HepG2 (cell line): ENCODE data around the gene VWA3B. TPM values are rescaled to one million over a fixed set of nuclear protein-coding genes. Genes with fewer than 3 reads are reported as not detected.

Experiments used
- ATAC-seq: fragments of 200-7000 bp; cut with Tn5 transposase; 3 replicates; pipeline ENCODE4 v1.9.1; 2020; ENCODE audit warnings: mild to moderate bottlenecking, moderate library complexity
- BruUV-seq: library from RNA; stranded (reverse); fragments of 400-500 nt; replicated peaks from 2 replicates; lab custom pipeline; 2021; lab: Mats Ljungman, UMichigan
- CTCF ChIA-PET: fragments of 300-600 bp; formaldehyde crosslinking; extraction: SDS; loops from one replicate; lab custom pipeline; 2021; ENCODE audit warnings: low total read pairs, inconsistent platforms, low intra/inter-chr PET ratio; lab: Yijun Ruan, JAX
- POLR2A ChIA-PET: fragments of 350-600 bp; sonication (Branson Sonifier 250); formaldehyde crosslinking; loops from one replicate; lab custom pipeline; 2020; ENCODE audit warnings: antibody characterized with exemption, inconsistent platforms; lab: Yijun Ruan, JAX
- DNase-seq: peaks from one replicate; pipeline ENCODE4 v3.0.0-alpha.2; 2015; ENCODE audit warnings: low spot score
- FAIRE-seq: peaks from 3 replicates; lab custom pipeline; 2011; peaks lifted over from hg19 to GRCh38; lab: Jason Lieb, UNC
- H2AFZ ChIP-seq: one replicate; pipeline ENCODE4 v1.6.1; 2011; ENCODE audit warnings: low read length, inconsistent platforms
- H3K27ac ChIP-seq: fragments of 300-600 bp; 3 replicates; pipeline ENCODE4 v1.8.0; 2011; ENCODE audit warnings: mixed run types, mild to moderate bottlenecking, mixed read lengths, low read length, inconsistent platforms; ENCODE audit not compliant: insufficient read depth; ENCODE audit errors: extremely low read length
- H3K27me3 ChIP-seq, 2 experiments: fragments of 200-600 bp in 1 of 2; 2 replicates in 1 of 2; 3 replicates in 1 of 2; pipeline versions ENCODE4 v1.6.0 to v1.8.0; 2011; ENCODE audit warnings: low read length in 2 of 2, mild to moderate bottlenecking in 2 of 2, moderate library complexity in 2 of 2, inconsistent platforms in 1 of 2; ENCODE audit not compliant: insufficient read depth in 2 of 2, control insufficient read depth in 1 of 2
- H3K36me3 ChIP-seq, 2 experiments: fragments of 200-600 bp in 1 of 2; replicated peaks in 1 of 2; 2 replicates in 1 of 2; 3 replicates in 1 of 2; pipeline versions ENCODE4 v1.5.1 to v1.8.0; 2011; ENCODE audit warnings: low read length in 2 of 2, inconsistent platforms in 1 of 2; ENCODE audit not compliant: insufficient read depth in 2 of 2, control insufficient read depth in 1 of 2
- H3K4me1 ChIP-seq: 2 replicates; pipeline ENCODE4 v1.5.1; 2012; ENCODE audit warnings: low read length, inconsistent platforms; ENCODE audit not compliant: insufficient read depth
- H3K4me2 ChIP-seq: 2 replicates; pipeline ENCODE4 v1.6.0; 2011; ENCODE audit warnings: low read depth, low read length, inconsistent platforms
- H3K4me3 ChIP-seq, 3 experiments: fragments of 200-600 bp in 1 of 3; sonication (generic), shearing (Covaris generic) in 1 of 3; replicated peaks in 1 of 3; 2 replicates each; pipeline ENCODE4 v1.5.1; 2011 to 2016; ENCODE audit warnings: low read length in 3 of 3, inconsistent platforms in 2 of 3, low read depth in 2 of 3, mild to moderate bottlenecking in 2 of 3, control low read depth in 1 of 3, mixed read lengths in 1 of 3; ENCODE audit not compliant: insufficient read depth in 1 of 3
- H3K79me2 ChIP-seq: one replicate; pipeline ENCODE4 v1.6.1; 2011; ENCODE audit warnings: low read length, inconsistent platforms; ENCODE audit not compliant: insufficient read depth
- H3K9ac ChIP-seq: 2 replicates; pipeline ENCODE4 v1.6.0; 2011; ENCODE audit warnings: mild to moderate bottlenecking, low read depth, low read length, inconsistent platforms; ENCODE audit not compliant: insufficient read depth
- H3K9me3 ChIP-seq: 2 replicates; pipeline ENCODE4 v1.5.1; 2012; ENCODE audit warnings: mild to moderate bottlenecking, low read length
- H4K20me1 ChIP-seq: 2 replicates; pipeline ENCODE4 v1.6.0; 2011; ENCODE audit warnings: inconsistent platforms, mild to moderate bottlenecking, low read length, moderate library complexity; ENCODE audit not compliant: insufficient read depth
- HOXD1 ChIP-seq: sonication (generic); formaldehyde crosslinking; IDR thresholded peaks from 2 replicates; pipeline ENCODE4 v1.5.0; 2020; ENCODE audit warnings: missing genetic modification reagents
- LCORL ChIP-seq, 2 experiments: fragments of 450-650 bp in 1 of 2; sonication (generic) in 1 of 2; formaldehyde crosslinking in 1 of 2; IDR thresholded peaks; 2 replicates each; pipeline versions ENCODE4 v1.5.0 to v1.6.1; 2017 to 2020; ENCODE audit warnings: antibody characterized with exemption in 1 of 2, missing genetic modification reagents in 1 of 2
- PAX8 ChIP-seq: sonication (generic); formaldehyde crosslinking; IDR thresholded peaks from 2 replicates; pipeline ENCODE4 v1.8.0; 2022; ENCODE audit warnings: mild to moderate bottlenecking, missing genetic modification reagents, borderline replicate concordance
- SP5 ChIP-seq: IDR thresholded peaks from 2 replicates; pipeline ENCODE4 v1.6.1; 2016; ENCODE audit warnings: low read depth, borderline replicate concordance
- TCF12 ChIP-seq, 2 experiments: fragments of 450-650 bp in 1 of 2; sonication (generic) in 1 of 2; formaldehyde crosslinking in 1 of 2; IDR thresholded peaks; 2 replicates each; pipeline versions ENCODE4 v1.6.1 to v1.8.0; 2017 to 2022; ENCODE audit warnings: antibody characterized with exemption in 1 of 2, mild to moderate bottlenecking in 1 of 2, missing genetic modification reagents in 1 of 2, moderate library complexity in 1 of 2
- ZNF138 ChIP-seq: sonication (generic); formaldehyde crosslinking; IDR thresholded peaks from 2 replicates; pipeline ENCODE4 v1.5.0; 2020; ENCODE audit warnings: mild to moderate bottlenecking, low read depth, missing genetic modification reagents
- ZNF264 ChIP-seq: sonication (generic); formaldehyde crosslinking; IDR thresholded peaks from 2 replicates; pipeline ENCODE4 v1.4.0; 2020; ENCODE audit warnings: missing genetic modification reagents
- ZSCAN30 ChIP-seq: sonication (generic); formaldehyde crosslinking; IDR thresholded peaks from 2 replicates; pipeline ENCODE4 v1.5.0; 2020; ENCODE audit warnings: mild to moderate bottlenecking, missing genetic modification reagents
- WGBS: methylation state at CpG from one replicate; pipeline ENCODE4 v1.1.6; 2017; ENCODE audit warnings: low lambda C conversion rate; 5-methylcytosine and 5-hydroxymethylcytosine counted together
- in situ Hi-C: cut with HindIII; loops from 2 replicates; pipeline ENCODE4 v1.10.0; 2017; ENCODE audit warnings: low pct_unique_long_range_greater_than_20kb; ENCODE audit not compliant: extremely low pct_ligation_motif_present
- intact Hi-C: fragments of 100-400 bp; cut with micrococcal nuclease; formaldehyde crosslinking; loops from one replicate; pipeline ENCODE4 v1.10.0; 2022; ENCODE audit not compliant: unreplicated experiment
- polyA plus RNA-seq, 8 experiments: library from polyadenylated mRNA; depleted of rRNA in 3 of 8; stranded (reverse) in 7 of 8; unstranded in 1 of 8; fragments of >200 nt; fragmentation: Illumina TruSeq in 4 of 8; extraction: Trizol in 4 of 8; gene quantifications; 2 replicates each; pipeline versions ENCODE4 v1.2.1 to v1.2.3, GENCODE V29; 2011 to 2016; ENCODE audit warnings: low read depth in 4 of 8, missing spikeins in 1 of 8, mixed read lengths in 1 of 8; ENCODE audit not compliant: insufficient read depth in 1 of 8
- total RNA-seq, 5 experiments: library from RNA; depleted of rRNA; stranded (reverse); fragments of >200 nt; fragmentation: Illumina TruSeq; extraction: Trizol; gene quantifications; 2 replicates each; pipeline ENCODE4 v1.2.3, GENCODE V29; 2016; ENCODE audit warnings: low read depth in 1 of 5

VWA3B gene
- total and polyA plus RNA-seq, 2 of the 13 experiments (the other 11 are each of a cell fraction or from before 2014, with no cell fraction given): not detected

DNA sequence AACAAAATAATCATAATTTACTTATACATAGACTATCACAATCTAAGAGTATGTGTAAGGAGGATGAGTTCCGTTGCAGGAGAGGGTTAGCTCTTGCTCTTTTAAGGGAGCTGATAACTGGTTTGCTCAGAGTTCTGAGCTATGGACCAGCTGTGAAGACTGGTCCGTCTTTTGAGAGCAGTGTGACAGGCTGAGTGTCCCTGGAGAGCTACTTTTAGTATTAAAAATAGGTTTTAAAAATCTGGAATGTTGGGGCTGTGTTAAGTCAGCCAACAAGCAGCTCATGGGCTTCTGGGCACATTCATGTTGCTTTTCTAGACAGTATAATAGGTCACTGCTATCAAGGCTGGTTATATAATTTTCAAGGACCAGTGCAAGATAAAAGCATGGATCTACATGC lies 49.8 kb upstream of the VWA3B start:
- Histone ChIP-seq H3K79me2 (no peaks in the 10 kb centered on the region), H3K4me1 (no peaks in the 10 kb centered on the region; the same call in 1 of the 2 replicates), H3K9me3 (no peaks in the 10 kb centered on the region), H3K9ac (no peak overlapping the region)
- CTCF ChIA-PET: no interaction called here
- TF ChIP-seq ZNF264 (no peak), PAX8 (CRISPR knock-in tag) (no peak), SP5 (CRISPR knock-in tag) (no peak), ZSCAN30 (CRISPR knock-in tag) (no peak)
- TF ChIP-seq, all 625 proteins: peak for 0
- FAIRE-seq (no peak), DNase-seq (no peak), ATAC-seq (no peak)
- 14% methylated on average over 2 of the region's 2 CpGs for WGBS
- intact Hi-C loops: no loop called here
- BruUV-seq: no TSS peak
- no peak overlapping the region for H3K4me2 ChIP-seq
- POLR2A ChIA-PET: no interaction called here
- H3K36me3 ChIP-seq: no peaks in the 10 kb centered on the region
- peaks cover 0 to 3% of the 10 kb centered on the region in 2 experiments; a peak in 2 of 5 replicates for H3K27me3 ChIP-seq
- in situ Hi-C loops: no loop called here
- no peaks in the 10 kb centered on the region for H4K20me1 ChIP-seq
- no peak overlapping the region for H3K27ac ChIP-seq
- H2AFZ ChIP-seq: no peak overlapping the region
- no peak overlapping the region for H3K4me3 ChIP-seq

DNA sequence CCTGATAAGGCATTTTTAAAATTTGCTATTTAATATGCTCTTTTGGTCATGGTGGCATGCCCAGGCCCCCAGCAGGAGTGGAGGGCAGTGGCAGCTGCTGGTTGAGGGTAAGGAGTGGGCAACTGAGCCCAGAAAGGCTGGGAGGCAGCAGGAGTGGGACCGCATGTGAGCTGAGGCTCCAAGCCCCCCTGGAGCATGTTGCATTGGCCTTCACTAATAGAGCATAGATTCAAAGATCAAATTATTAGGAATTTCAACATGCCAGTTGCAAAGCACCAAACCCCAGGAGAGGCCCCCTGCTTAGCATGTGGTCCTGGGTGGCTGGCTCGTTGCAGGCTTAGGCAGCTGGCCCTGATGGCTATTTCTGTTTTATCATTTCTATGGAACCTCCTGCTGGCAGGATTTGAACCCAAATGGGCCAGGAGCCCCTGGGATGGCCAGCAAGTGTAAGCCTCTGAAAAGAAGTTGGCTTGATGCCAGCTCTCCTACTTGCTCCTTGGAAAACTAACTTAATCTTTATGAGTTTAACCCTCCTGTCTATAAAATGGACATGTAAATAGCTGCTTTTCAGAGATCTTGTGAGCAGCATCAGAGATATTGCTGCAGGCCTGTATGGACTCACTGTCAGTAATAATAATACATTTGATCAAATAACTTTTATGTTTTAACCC lies 49.2 kb upstream of the VWA3B start:
- H3K27ac ChIP-seq: no peak overlapping the region
- H3K9me3 ChIP-seq: no peaks in the 10 kb centered on the region
- BruUV-seq: no TSS peak
- WGBS: 69% methylated on average over 2 of the region's 2 CpGs
- H3K36me3 ChIP-seq: no peaks in the 10 kb centered on the region
- CTCF ChIA-PET: no interaction called here
- peaks cover 0 to 3% of the 10 kb centered on the region in 2 experiments; a peak in 2 of 5 replicates for H3K27me3 ChIP-seq
- no peak overlapping the region for H3K4me3 ChIP-seq
- no peaks in the 10 kb centered on the region for H4K20me1 ChIP-seq
- no peak for FAIRE-seq
- H3K4me2 ChIP-seq: no peak overlapping the region
- intact Hi-C loops (no loop called here), in situ Hi-C loops (no loop called here)
- no peak for ATAC-seq
- H3K79me2 ChIP-seq: no peaks in the 10 kb centered on the region
- DNase-seq: no peak
- no peak overlapping the region for H3K9ac ChIP-seq
- POLR2A ChIA-PET: no interaction called here
- H2AFZ ChIP-seq: no peak overlapping the region
- TF ChIP-seq LCORL (IDR thresholded peaks at IDR 0.05) (peak; percentile 56; the same call in 1 of the 2 replicates), LCORL (CRISPR knock-in tag; IDR thresholded peaks at IDR 0.05) (no peak), HOXD1 (CRISPR knock-in tag) (no peak), ZNF138 (CRISPR knock-in tag) (no peak), TCF12 (IDR thresholded peaks at IDR 0.05) (no peak), TCF12 (CRISPR knock-in tag; IDR thresholded peaks at IDR 0.05) (no peak)
- H3K4me1 ChIP-seq: no peaks in the 10 kb centered on the region; the same call in 1 of the 2 replicates
